Activated T-helper 1 cell treated with anti-CD3 and anti-CD28 coated beads, Interleukin-2, amount 50 U/mL, for 16 hours (primary cell): ENCODE measurements around the gene KIF15.
"Not testable (repeated sequence)": the region's sequence is repeated elsewhere in the genome, so short reads cannot be mapped to it uniquely, and the experiment has no call there.

Experiments
- DNase-seq, 2 donors: peaks; one replicate each; pipeline ENCODE4 v3.0.0-alpha.2; 2020; ENCODE audit warnings: low read depth in 1 of 2, low spot score in 1 of 2

Gene KIF15

DNA sequence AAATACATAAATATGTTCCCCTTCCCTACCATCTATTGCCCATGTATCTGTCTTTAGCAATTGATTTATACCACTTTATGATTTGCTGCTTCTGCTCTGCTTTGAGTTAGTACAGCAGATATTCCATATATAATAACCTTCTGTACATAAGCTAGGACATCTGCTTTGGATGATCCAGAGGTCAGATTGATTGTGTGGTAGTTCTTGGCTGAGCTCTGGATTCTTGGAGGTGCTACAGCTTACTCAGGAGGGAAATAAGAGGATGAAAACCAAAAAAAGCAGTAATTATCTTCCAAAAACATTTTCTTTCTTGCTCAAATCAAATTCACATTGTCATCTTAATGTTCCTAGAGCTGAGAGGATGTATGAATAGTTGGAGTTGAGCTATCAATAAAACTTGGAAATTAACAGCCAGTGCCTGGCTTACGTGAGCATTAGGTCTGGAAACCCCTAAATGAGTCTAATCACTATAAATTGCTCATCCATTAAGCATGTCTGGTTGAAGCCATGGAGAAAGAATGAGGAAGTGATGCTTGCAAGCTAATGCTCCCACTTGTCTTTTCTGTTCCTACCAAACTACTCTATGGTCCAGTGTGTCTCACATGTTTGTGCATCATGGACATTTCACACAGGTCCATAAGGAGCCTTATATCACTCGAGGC lies 63.8 kb downstream of the KIF15 start:
- no peak for DNase-seq

DNA sequence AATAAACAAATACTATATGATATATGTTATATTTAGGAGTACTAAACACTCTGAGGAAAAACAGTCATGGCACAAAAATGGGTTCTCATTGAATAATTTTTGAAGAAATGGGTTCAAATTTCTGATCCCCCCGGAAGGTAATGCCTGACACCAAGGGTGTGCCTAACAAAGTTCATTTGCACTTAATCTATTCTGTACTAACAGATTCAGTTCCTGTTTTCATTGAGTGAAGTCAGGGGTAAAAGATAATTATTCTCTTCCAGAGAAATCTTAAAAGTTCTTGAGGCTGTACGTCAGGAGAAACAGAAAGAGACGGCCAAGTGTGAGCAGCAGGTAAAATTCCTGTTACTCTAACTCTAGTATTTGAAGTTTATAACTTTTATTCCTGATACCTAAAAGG lies 65.6 kb downstream of the KIF15 start:
- DNase-seq, result no peak

DNA sequence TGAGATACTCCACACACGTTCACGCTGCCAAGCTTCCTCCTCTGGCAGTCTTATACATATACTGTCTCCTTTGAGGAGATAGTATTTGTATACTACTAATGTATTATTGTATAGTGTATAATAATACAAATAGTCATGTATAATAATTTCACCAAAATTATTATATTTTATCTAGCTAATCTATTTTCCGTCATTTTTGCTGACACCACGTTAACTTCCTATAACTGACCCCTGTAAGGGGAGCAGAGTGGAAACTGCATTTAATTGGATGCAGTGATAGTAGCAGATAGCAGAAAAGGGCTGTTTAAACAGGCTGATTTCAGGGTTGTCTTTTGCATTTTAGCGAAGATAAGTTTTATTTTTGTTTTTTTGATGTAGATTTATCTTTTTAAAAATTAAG lies 69.6 kb downstream of the KIF15 start:
- no peak for DNase-seq

DNA sequence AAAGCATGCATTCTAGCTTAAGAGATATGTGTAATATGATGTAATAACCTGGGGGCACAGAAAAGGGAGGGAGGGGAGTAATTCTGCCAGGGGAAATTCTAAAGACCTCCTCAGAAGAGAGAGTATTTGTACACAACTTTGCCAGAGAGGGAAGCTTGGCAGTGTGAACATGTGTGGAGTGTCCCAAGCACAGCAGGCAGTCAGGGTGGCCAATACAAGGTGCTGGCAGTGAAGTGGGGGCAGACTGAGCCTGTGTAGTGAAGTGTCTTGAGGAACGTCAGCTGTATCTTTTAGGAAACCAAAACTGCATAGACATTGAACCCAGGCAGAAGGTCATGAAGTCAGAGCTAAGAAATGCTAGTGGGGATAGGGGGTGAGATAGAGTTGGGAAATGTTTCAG lies 70.4 kb downstream of the KIF15 start:
- DNase-seq, result no peak

DNA sequence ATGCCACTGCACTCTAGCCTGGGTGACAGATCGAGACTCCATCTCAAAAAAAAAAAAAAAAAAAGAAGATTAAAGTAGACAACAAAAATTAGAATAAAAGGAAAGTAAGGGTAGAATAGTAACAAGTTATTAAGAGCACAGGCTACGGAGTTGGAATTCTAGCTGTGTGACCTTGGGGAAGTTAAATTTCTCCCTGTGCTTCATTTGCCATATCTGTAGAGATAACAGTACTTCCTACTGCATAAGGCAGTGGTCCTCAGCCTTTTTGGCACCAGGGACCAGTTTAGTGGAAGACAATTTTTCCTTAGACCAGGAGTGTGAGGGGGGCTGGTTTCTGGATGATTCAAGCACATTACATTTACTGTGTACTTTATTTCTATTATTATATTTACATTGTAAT lies 71.4 kb downstream of the KIF15 start:
- DNase-seq, result no peak

DNA sequence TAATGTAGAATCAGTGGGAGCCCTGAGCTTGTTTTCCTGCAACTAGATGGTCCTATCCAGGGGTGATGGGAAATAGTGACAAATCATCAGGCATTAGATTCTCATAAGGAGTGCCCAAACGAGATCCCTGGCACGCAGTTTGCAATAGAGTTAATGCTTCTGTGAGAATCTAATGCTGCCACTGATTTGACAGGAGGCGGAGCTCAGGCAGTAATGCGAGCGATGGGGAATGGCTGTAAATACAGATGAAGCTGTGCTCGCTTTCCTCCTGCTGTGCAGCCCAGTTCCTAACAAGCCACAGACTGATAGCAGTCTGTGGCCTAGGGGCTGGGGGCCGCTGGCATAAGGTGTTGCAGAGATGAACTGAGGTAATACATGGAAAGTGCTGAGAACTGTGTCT lies 71.8 kb downstream of the KIF15 start:
- no peak for DNase-seq

DNA sequence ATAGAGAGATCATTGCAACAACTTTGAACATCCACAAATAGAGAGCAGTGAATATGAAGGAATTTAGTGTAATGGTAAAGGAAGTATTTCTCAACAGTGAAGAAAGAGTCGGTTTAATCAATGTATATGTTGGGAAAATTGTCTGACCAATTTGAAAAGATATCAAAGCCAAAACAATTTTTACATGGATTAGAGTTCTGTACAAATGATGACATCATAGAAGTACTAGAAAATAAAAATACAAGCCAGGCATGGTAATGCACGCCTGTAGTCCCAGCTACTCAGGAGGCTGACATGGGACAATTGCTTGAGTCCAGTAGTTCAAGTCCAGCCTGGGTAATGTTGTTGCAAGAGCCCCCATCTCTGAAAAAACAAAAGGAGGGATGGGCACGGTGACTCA lies 74.1 kb downstream of the KIF15 start:
- DNase-seq, result no peak

DNA sequence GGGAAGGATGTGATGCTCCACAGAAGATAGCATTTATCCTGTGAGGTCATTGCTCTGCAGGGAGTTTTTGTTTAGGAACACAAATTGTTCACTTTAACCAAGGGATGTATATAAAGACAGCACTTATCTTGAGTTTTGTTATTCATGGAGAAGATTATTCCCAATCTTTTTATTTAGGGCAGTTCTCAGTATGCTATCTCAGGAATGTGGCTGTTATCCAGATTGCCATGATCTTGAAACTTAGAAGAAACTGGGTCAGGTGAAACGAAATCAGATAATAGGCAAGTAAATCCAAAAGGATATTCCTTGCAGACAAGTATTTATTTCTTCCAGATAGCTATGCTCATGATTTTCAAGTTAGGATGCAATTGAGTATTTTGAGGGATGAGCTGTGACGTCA lies 80.8 kb downstream of the KIF15 start:
- no peak for DNase-seq

DNA sequence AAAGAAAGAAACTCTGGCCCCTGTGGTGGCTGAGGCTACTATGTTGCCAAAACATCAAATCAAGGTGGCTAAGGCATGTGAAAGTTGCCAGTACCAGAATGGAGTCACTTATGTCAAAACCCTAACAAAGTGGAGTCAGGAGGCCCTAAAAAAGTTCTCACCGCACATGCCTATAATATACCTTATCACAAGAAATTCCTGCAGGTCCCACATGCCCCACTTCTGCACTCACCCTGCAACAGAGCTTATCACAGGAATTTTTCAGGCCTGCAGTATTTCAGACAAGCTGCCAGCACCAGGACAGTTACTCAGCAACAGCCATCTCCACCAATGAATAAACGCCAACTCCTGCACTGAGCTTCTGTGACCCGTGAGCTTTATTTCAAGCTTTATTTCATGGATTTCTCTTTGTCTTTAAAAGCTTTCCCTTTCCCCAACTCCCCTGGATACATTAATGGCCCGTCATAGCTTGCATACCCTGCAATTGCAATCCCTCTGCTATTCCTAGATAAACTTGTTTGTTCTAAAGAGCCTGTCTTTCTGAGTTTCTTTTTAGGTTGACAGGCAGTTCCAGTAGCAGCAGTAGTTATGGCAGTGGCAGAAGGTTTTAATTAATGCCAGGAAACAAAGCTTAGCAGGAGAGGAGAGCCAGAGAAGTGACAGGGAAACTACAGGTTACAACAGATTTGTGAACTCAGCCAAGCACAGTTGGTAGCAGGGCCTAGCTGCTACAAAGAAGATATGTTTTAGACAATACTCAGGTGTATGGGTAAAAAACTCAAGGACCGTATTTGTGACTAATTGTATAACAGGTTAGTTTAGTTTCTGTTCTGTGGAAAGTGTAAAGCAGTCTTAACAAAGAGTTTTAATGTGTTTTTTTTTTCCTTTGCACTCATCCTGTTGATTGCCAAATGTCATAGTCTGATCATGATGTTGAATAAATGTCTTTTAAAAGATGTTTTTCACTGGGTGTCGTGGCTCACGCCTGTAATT lies 84.2 kb downstream of the KIF15 start:
- no peak for DNase-seq

DNA sequence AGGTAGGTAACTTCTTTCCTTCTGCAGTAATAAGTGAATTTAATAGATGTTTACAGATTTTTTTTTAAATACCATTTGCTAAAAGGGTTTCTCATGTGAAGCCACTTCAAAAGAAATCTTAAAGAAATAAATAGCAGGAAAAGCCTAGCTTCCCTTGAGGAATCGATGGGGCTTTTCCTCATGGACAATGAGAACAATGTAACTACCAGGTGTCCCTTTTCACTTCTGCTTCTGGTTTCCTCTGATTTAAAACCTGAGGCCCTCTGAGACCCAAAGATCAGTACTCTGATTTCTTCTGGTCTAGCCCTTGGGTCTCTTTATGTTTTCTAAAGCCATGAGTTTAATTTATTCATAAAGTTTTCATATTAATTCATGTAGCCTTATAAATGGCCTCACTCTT lies 87.0 kb downstream of the KIF15 start:
- no peak for DNase-seq

DNA sequence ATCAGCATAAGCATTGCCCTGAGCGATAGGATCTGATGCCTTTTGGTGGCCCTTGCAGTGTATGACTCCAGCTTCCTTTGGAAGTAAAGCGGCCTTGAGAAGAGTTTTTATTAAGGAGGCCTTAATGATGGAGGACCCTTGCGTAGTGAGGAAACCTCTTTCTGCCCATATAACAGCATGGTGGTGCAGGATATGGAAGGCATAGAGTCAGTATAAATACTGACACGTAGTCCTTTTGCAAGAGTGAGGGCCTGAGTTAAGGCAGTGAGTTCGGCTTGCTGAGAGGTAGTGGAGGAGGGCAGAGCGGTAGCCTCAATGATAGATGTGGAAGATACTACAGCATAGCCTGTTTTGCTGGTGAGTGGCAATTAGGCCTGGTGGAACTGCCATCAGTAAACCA lies 95.1 kb downstream of the KIF15 start:
- not testable (repeated sequence) for DNase-seq

DNA sequence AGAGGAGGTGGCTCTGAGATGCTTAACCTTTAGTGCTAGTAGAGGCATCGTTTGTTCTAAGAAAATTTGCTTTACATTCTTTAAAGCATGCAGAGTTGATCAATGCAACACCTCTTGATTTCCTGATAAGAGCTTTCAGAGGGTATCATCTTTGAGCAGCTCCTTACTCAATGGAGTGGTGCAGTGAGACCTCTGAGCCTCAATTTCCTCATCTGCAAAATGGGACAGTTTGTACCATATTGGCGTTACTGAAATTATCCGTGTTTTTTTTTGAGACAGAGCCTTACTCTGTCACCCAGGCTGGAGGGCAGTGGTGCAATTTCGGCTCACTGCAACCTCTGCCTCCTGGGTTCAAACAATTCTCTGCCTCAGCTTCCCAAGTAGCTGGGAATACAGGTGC lies 98.5 kb downstream of the KIF15 start:
- no peak for DNase-seq

DNA sequence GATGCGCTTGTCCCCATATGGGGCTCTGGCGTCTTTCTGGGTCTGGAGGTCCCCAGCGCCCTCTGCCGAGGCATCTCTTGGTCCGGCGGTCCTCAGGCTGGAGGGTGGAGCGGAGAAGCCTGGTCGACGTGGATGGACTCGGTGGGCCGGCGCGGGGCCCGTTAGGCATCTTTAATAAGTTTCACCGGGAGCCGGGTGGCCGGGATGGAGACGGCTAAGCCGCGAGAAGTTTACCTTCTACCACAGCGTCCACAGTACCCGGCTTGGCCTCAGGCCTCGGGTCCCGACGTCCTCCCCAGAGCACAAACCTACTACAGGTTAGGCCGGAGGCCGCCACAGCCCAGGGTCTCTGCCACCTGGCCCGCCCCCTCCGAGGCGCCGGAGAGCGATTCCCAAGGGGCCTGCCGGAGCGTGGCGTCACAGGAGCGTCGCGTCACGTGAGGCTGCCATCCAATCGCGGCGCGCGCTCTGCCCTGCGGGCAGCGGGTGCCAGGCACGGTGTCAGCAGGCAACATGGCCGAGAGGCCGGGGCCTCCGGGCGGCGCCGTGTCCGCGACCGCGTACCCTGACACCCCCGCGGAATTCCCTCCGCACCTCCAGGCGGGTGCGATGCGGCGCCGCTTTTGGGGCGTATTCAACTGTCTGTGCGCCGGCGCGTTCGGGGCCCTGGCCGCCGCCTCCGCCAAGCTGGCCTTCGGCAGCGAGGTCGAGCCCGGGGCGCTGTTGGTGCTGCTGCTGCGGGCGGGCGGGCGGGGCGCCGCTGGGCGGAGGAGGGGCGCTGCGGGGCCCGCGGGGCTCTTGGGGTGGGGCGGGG lies 100.0 kb downstream of the KIF15 start, which contains the start of gene TMEM42:
Gene TMEM42, plus strand, starts transcription at position 501 of the 814 bp plus-strand sequence. Its CDS starts 13 bp downstream, at position 514.
- peak; percentile 75 to 81 for DNase-seq

DNA sequence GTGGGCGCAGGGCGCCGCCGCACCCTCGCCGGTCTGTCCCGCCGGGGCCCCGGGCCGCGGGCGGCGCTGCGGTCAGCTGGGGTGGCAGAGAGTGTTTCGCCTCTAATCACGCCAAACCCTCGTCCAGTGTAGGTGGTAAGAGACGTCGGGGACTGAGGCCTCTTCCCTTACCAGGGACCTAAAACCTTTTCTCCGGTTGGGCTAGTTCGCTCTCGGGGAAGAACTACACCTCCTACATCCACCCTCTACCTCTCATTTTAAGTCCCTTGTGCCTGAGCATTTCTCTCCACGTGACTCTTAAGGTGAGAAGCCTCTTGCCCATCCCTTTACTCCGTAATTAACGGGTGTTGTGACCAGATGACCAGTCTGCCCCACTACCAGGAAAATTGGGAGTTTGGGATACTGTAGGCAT lies 100.6 kb downstream of the KIF15 start:
- DNase-seq, result no peak

DNA sequence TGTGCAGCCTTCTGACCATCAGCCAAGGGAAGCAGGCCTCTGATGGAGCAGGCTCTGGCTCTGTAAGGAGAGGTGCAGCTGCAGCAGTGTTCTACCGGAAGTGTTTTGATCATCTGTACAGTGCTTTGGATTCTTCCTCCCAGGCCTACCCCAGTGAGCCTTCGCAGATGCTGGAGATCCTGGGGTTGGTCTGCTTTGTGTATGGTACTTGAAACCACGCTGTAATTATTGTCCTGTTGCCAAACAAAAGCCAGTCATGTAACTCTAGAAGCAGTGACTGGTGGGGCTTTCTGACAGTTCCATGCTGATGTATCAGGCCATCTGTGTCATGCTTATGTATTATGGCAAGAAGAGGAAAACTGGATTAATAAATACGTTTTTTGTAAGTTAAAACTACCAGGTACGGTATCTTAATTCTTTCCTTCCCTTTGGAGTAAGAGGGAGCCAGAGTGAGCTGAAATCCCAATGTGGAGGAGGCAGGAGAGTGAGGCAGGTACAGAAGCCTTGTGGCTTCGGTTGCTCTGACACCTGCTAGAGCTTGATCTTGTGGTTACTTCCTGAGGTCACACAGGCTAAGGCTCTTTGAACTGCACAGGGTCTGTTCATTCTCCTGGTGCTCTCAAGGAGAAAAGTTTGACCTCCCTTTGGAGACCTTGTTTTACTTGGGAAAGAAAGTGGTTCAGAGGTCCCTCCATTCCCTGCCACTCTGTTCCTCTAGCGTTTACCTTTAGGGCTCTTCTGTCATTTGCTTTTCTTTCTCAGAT lies 103.9 kb downstream of the KIF15 start:
- DNase-seq, result no peak

DNA sequence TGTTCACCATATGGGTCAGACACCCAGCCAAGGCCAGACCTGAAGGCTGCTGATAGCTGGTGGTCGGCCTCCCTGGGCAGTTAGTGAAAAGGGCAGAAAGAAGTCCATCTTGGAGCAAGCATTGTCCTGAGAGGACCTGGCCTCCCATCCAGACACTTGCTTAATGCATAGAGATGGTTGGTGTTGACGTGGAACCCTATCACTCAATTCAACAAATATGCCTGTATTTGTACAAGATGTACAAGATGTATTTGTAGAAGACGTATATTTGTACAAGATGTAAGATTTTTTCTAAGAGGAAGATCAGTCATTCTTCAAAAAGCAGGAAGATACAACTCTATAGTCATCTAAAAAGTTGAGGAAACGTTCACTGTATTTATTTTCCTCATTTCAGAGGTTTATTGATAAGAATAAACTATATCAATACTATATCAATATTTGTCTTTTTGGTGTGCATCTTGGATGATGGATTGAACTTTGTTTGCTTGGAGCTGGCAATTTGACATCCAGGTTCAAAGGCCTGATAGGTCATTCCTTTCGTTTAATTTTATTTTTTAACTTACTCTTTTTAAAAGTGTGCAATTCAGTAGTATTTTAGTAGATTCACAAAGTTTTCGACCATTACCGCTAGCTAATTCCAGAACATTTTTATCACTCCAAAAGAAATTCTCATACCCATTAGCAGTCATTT lies 106.0 kb downstream of the KIF15 start:
- no peak for DNase-seq

DNA sequence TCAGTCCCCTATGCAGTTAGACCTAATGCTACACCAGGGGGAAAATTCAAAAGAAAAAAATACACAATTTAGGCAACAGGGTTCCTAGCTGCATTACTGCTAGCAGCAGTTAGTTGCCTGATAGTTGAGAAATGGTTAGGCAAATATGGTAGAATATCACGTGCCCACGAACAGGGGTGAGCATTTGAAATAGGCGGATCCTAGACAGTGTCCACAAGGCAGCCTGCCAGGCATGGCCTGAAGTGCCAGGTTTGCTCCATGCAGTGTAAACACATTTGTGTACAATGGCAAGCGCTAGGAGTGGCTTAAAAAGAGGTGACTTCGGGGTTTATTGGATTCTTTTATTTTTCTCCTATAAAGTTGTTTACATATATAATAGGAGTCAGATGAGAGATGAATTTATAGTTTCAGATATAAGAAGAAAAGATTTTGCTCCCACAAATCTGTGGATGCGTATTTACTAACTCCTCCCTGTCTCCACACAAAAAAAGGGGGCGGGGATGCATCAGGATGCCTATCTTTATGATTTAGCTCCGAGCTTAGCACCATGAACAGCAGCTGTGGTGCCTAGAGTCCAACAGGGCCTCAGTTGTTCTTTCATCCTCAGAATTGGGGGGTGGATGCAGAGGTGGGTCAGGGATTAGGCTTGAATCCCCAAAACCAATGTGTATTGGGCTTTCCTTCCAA lies 108.9 kb downstream of the KIF15 start:
- DNase-seq, result no peak

DNA sequence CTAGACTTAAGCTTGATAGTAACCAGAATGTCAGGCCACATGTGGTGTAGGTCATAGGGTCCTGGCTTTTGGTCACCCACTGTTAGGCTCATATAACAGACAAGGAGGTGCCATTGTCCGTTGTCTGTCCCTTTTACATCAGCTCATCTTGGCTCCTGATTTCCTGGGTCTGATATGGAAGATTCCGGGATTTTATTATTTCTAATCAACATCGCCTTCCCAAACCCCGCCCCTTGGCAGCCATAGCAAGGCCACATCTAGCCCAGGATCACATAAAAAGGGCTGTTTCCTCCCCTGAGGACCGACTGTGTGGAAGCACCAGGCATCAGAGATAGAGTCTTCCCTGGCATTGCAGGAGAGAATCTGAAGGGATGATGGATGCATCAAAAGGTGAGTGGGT lies 112.7 kb downstream of the KIF15 start, which contains the start of gene TGM4:
Gene TGM4, plus strand, starts transcription at position 301 of the 400 bp plus-strand sequence. Its CDS starts 71 bp downstream, at position 372.
- no peak for DNase-seq

DNA sequence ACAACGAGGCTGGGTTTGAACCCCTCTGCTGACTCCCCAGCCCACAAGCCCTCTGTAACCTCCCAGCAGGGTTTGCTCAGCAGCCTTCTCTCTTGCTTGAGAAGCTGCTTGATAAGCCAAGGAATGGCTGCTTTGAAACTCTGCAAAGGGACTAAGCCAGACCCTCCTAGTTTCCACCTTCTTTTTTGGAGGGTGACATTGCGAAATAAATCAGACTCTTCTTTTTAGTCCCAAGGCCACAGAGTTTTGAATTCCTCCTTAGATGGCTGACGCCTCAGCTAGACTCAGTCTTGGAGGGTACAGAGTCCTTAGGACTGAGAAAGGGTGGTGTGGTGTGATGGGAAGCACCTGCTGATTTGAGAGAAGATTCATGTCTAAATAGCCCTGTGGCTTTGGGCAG lies 114.0 kb downstream of the KIF15 start:
- DNase-seq, result no peak
